Memory B cell (primary cell): ENCODE measurements around the gene SELPLG.
"Not testable (repeated sequence)": the region's sequence is repeated elsewhere in the genome, so short reads cannot be mapped to it uniquely, and the experiment has no call there.

Source experiments
- ATAC-seq: fragments of 150-1000 bp; cut with Tn5 transposase; 2 replicates; pipeline ENCODE4 v1.10.0; 2021; ENCODE audit warnings: low read depth, mild to moderate bottlenecking, moderate library complexity
- DNase-seq, 2 donors: peaks; one replicate each; pipeline ENCODE4 v3.0.0; 2022; ENCODE audit warnings: low spot score in 2 of 2
- H3K27ac Mint-ChIP-seq: one replicate; pipeline ENCODE4 v1.8.0; 2022; ENCODE audit warnings: mild to moderate bottlenecking, moderate library complexity, mixed read lengths
- H3K27me3 Mint-ChIP-seq: one replicate; pipeline ENCODE4 v1.8.0; 2022; ENCODE audit warnings: mixed read lengths
- H3K36me3 Mint-ChIP-seq: one replicate; pipeline ENCODE4 v1.8.0; 2022; ENCODE audit warnings: mild to moderate bottlenecking, mixed read lengths
- H3K4me1 Mint-ChIP-seq: one replicate; pipeline ENCODE4 v1.8.0; 2022; ENCODE audit warnings: mixed read lengths
- H3K4me3 Mint-ChIP-seq: one replicate; pipeline ENCODE4 v1.8.0; 2022; ENCODE audit warnings: mild to moderate bottlenecking, moderate library complexity, mixed read lengths
- H3K9me3 Mint-ChIP-seq: one replicate; pipeline ENCODE4 v1.8.0; 2022; ENCODE audit warnings: mixed read lengths

The SELPLG gene

DNA sequence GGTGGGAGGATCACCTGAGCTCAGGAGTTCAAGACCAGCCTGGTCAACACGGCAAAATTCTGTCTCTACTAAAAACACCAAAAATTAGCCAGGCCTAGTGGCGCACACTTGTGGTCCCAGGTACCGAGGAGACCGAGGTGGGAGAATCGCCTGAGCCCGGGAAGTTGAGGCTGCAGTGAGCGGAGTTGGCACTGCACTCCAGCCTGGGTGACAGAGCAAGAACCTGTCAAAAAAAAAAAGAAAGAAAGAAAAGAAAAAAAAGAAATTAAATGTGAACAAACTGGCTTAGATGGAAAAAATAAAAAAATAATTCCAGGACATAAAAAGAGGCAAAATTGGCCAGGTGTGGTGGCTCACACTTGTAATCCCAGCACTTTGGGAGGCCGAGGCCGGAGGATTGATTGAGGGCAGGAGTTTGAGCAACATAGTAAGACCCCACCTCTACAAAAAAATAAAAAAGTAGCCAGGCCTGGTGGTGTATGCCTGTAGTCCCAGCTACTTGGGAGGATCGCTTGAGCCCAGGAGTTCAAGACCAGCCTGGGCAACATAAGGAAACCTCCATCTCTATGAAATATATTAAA, 39.3 kb downstream of the SELPLG start:
- Mint-ChIP-seq H3K4me3 (no peak overlapping the region), H3K27ac (no peak overlapping the region), H3K27me3 (peaks cover 3% of the 10 kb centered on the region), H3K9me3 (no peaks in the 10 kb centered on the region), H3K36me3 (no peaks in the 10 kb centered on the region), H3K4me1 (peaks cover 5% of the 10 kb centered on the region)
- DNase-seq = no peak
- ATAC-seq = no peak

DNA sequence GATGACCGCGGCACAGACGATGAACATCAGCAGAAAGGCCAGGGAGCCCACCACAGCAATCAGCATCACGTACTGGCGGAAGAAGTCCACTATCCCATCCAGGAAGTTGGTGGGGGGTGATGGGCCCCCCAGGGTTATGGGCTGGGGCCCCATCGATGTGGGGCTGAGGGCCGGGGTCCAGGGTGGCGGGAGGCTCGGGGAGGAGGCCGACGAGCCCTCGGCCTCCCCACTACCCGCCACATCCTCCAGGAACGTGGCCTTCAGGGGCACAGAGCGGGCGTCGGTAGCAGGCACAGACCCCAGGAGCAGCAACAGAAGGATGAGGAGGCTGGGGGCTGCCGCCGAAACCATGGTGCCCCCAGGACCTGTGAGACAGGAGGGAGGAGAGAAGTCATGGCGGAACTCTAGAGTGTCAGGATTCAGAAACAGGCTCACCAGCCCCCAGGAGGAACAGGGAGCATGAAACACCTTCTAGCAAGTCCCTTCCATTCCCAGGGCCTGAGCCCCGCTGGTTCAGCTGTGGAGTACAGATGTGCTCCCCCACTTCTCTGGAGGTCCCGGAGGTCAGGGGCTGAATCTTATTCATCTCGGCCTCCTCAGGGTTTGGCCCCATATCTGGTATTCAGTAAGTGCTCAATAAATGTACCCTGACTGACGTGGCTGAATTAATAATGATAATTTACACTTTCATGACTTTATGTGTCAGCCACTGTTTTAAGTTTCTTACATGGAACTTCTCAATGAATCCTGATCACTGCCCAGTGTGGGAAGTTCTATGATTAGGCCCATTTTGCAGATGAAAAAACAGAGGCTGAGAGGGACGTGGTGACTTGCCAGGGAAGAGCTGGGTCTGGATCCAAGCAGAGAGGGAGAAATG, 41.4 kb downstream of the SELPLG start:
- no peak overlapping the region for H3K4me3 Mint-ChIP-seq
- no peaks in the 10 kb centered on the region for H3K36me3 Mint-ChIP-seq
- H3K9me3 Mint-ChIP-seq = no peaks in the 10 kb centered on the region
- no peak overlapping the region for H3K27ac Mint-ChIP-seq
- H3K4me1 Mint-ChIP-seq = peaks cover under 1% of the 10 kb centered on the region
- H3K27me3 Mint-ChIP-seq = peaks cover under 1% of the 10 kb centered on the region
- DNase-seq = no peak
- no peak for ATAC-seq

DNA sequence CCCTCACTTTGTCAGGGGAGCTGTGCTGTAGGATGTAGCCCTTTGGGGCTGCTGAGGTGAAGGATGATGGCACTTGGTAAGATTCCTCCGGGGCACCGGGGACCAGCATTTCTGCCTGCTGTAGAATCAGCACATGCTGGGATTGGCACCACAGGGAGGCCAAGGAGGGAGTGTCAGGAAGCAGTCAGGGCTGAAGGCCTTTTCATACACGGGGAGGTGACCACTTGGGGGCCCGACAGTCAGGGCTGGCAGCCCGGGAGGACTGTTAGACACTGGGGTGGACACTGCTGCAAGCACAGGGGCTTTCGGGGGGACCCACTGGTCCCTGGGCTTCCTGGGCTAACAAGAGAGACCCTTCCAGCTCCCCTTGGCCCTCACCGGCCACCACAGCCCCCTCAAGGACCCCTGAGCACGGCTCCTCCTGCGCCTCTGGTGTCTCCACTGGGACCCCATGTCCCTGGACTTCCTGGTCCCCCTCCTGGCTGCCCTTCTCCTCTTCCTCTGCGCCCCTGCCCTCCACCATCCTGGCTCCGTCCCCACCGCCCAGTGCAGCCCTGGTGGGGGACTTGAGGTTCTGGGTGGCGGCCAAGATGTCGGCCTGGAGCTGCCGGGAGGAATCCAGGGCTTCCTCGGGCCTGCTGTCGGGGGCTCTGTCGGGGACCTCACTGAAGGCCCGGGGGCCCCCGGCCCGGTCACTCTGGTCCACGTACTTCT, 42.3 kb downstream of the SELPLG start:
- H3K36me3 Mint-ChIP-seq = no peaks in the 10 kb centered on the region
- H3K27me3 Mint-ChIP-seq = no peaks in the 10 kb centered on the region
- H3K4me1 Mint-ChIP-seq = no peaks in the 10 kb centered on the region
- no peak overlapping the region for H3K27ac Mint-ChIP-seq
- no peaks in the 10 kb centered on the region for H3K9me3 Mint-ChIP-seq
- no peak for ATAC-seq
- H3K4me3 Mint-ChIP-seq = no peak overlapping the region
- DNase-seq = no peak

DNA sequence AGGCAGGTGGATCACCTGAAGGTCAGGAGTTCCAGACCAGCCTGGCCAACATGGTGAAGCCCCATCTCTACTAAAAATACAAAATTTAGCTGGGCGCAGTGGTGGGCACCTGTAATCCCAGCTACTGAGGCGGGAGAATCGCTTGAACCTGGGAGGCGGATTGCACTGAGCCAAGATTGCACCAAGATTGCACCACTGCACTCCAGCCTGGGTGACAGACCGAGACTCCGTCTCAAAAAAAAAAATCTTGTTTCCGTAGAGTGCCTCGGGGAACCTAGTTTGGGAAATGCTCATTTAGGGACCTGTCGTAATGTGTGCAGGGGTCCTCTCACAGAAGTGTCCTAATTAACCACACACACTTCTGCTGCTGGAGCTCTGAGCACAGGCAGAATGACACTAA, 43.2 kb downstream of the SELPLG start:
- ATAC-seq, H3K27me3 Mint-ChIP-seq, H3K9me3 Mint-ChIP-seq, H3K4me1 Mint-ChIP-seq, H3K4me3 Mint-ChIP-seq, H3K36me3 Mint-ChIP-seq, DNase-seq, H3K27ac Mint-ChIP-seq: not testable (repeated sequence)

DNA sequence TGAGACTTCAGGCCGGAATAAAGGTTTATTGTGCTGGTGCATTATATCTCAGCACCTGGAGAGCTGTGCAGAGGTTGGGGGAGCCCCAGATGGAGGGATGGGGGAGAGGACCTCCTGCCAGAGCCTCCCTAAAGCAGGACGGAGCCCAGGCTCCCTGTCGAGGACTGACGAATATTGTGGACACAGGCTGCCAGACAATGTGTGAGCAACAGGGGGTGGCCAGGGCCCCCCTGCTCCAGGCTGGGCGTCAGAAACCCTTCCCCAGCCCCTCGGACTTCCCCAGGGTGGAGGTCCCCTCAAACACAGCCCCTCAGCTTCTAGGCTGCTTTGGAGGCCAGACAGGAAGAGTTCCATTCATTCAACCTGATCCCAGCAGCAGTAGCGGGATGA, 43.9 kb downstream of the SELPLG start:
- no peaks in the 10 kb centered on the region for H3K4me1 Mint-ChIP-seq
- H3K36me3 Mint-ChIP-seq = no peaks in the 10 kb centered on the region
- DNase-seq (no peak), ATAC-seq (no peak)
- H3K27ac Mint-ChIP-seq = no peak overlapping the region
- H3K4me3 Mint-ChIP-seq = no peak overlapping the region
- H3K27me3 Mint-ChIP-seq = peaks cover under 1% of the 10 kb centered on the region
- no peaks in the 10 kb centered on the region for H3K9me3 Mint-ChIP-seq

DNA sequence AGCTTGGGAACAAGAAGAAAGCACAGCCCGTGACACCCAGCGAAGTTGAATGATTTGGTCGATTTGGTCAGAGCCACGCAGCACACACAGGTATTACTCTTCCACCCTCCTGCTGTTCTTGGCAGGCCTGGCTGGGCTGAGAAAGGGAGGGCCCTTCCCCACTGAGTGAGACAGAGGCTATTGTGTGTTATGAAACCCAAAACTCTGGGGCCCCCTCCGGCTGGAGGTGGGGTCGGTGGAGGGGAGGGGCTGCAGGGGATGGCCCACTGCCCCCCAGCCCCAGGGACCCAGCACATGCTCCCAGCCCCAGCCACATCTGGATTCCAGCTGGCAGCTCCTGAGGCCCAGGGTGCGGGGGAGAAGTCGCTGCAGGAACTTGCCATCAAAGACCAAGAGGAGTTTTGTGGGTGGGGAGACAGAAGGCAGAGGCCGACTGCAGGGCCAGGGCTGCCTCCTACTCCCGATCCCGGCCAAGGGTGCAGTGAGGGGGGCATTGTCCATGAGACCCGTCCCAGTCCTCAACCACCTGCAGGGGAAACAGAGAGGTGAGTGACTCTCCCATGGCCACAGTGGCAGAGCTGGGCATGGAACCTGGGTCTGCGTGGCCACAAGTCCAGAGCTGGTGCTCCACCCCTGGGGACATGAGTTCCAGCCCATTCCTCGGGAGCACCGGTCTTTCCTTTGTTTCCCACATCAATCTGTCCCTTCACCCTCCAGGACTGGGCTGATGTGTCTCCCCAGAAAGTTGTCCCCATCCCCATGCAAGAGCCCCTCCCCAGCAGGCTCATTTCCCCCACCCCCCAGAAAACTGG, 44.5 kb downstream of the SELPLG start:
- DNase-seq = no peak
- ATAC-seq = no peak

DNA sequence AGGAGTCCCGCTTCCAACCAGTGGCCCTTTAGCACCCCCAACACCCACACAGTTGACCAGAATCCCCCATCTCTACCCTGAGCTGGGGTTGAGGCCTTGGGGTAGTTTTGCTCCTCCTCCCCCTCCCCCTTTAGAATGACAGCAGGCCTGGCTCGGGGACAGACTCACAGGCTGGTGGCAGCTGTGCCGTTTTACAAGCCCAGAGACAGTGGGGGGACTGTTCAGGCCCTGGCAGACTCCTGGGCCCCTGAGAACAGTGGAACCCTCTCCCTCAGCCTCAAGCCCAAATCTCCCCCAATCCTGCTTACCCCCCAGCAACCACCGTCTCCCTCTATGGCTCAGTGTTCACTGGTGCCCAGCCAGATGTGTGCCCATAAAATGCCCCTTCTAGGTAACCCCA, 45.9 kb downstream of the SELPLG start:
- Mint-ChIP-seq H3K36me3 (no peaks in the 10 kb centered on the region), H3K27me3 (peaks cover 3% of the 10 kb centered on the region), H3K9me3 (no peaks in the 10 kb centered on the region), H3K27ac (no peak overlapping the region), H3K4me3 (no peak overlapping the region), H3K4me1 (no peaks in the 10 kb centered on the region)
- no peak for ATAC-seq
- no peak for DNase-seq

More for the DNA sequence above, 44.5 kb downstream of the SELPLG start:
- no peaks in the 10 kb centered on the region for H3K36me3 Mint-ChIP-seq
- H3K4me1 Mint-ChIP-seq = no peaks in the 10 kb centered on the region
- no peak overlapping the region for H3K27ac Mint-ChIP-seq
- peaks cover 3% of the 10 kb centered on the region for H3K27me3 Mint-ChIP-seq
- no peaks in the 10 kb centered on the region for H3K9me3 Mint-ChIP-seq
- no peak overlapping the region for H3K4me3 Mint-ChIP-seq

DNA sequence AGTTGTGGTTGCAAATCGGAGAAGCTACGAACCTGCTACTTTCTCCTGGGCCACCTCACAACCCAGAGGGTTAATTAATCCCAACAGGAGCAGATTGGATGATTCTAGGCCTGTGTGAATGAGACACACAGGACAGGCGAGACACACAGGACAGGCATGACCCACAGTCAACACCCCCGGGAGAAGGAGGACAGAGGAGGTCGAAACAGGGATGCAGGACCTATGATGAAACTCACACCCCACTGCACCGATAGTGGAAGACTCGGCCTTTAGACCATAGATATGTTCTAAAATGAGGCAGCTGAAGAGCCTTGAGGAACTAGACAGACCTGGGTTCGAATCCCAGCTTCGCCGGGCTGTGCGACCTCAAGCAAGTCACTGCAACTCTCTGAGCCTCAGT, 47.4 kb downstream of the SELPLG start:
- H3K36me3 Mint-ChIP-seq = no peaks in the 10 kb centered on the region
- DNase-seq (no peak), ATAC-seq (no peak)
- H3K27me3 Mint-ChIP-seq = peaks cover 3% of the 10 kb centered on the region
- H3K9me3 Mint-ChIP-seq = no peaks in the 10 kb centered on the region
- H3K4me3 Mint-ChIP-seq = no peak overlapping the region
- H3K27ac Mint-ChIP-seq = no peak overlapping the region
- H3K4me1 Mint-ChIP-seq = no peaks in the 10 kb centered on the region

DNA sequence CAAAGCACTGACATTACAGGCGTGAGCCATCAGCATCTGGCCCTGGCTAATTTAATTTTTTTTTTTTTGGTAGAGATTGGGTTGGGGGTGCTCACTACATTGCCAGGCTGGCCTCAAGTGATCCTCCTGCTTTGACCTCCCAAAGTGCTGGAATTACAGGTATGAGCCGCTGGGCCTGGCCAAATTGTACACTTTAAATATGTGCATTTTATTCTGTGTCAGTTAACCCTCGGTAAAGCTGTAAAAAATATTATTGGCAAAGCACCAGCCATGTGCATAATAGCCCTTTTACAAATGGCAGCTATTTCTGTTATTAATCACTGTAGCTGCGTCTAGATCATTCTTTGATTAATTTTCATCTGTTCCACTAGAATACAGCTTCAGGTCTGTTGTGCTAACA, 47.8 kb downstream of the SELPLG start:
- Mint-ChIP-seq H3K4me3 (no peak overlapping the region), H3K9me3 (no peaks in the 10 kb centered on the region), H3K27ac (no peak overlapping the region), H3K36me3 (no peaks in the 10 kb centered on the region), H3K27me3 (peaks cover 3% of the 10 kb centered on the region), H3K4me1 (no peaks in the 10 kb centered on the region)
- DNase-seq = no peak
- no peak for ATAC-seq

DNA sequence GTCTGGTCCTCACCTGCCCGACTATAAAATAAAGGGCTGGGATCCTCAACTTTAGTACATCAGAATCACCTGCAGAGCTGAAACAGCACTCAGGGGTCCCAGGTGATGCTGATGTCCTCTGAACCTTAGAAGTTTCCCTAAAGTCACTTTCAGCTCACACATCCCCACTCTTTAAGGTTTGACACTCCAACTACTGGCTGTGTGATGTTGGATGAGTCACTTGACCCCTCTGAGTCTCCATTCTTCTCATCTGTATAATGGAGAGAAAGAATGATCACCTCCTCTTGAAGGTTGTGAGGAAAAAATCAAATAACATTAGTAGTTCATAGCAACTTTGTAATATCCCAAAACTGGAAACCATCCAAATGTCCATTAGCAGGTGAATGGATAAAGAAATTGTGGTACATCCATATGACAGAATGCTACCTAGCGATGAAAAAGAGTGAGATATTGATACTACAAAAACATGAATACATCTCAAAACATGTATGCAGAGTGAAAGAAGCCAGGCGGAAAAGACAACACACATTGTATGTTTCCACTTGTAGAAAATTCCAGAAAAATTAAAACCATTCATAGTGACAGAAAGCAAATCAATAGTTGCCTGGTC, 49.1 kb downstream of the SELPLG start:
- H3K27me3 Mint-ChIP-seq = peaks cover 3% of the 10 kb centered on the region
- no peaks in the 10 kb centered on the region for H3K36me3 Mint-ChIP-seq
- no peak overlapping the region for H3K27ac Mint-ChIP-seq
- no peak for DNase-seq
- H3K4me3 Mint-ChIP-seq = no peak overlapping the region
- peaks cover 1% of the 10 kb centered on the region for H3K4me1 Mint-ChIP-seq
- H3K9me3 Mint-ChIP-seq = no peaks in the 10 kb centered on the region
- no peak for ATAC-seq

DNA sequence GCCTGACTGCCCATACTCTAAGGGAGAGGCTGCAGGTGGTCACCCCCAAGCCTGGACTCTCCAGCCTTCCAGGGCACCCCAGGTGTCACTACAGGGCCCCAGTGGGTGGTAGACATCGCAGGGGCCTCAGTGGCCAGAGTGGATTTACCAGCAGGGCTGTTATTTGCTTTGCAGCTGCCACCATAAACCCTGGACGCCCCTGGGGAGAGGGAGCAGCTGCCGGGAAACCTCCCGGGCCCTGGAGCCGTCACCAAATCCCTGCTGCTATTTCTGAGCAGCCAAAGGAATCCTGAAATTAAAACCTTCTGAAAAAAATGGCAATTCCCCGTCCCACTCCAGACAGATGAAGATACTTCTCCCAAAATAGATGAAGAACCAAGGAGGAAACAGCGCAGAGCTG, 49.7 kb downstream of the SELPLG start:
- DNase-seq = no peak
- Mint-ChIP-seq H3K4me3 (no peak overlapping the region), H3K36me3 (no peaks in the 10 kb centered on the region), H3K27me3 (peaks cover 3% of the 10 kb centered on the region), H3K4me1 (peaks cover 5% of the 10 kb centered on the region), H3K27ac (no peak overlapping the region), H3K9me3 (peaks cover 1% of the 10 kb centered on the region)
- no peak for ATAC-seq

DNA sequence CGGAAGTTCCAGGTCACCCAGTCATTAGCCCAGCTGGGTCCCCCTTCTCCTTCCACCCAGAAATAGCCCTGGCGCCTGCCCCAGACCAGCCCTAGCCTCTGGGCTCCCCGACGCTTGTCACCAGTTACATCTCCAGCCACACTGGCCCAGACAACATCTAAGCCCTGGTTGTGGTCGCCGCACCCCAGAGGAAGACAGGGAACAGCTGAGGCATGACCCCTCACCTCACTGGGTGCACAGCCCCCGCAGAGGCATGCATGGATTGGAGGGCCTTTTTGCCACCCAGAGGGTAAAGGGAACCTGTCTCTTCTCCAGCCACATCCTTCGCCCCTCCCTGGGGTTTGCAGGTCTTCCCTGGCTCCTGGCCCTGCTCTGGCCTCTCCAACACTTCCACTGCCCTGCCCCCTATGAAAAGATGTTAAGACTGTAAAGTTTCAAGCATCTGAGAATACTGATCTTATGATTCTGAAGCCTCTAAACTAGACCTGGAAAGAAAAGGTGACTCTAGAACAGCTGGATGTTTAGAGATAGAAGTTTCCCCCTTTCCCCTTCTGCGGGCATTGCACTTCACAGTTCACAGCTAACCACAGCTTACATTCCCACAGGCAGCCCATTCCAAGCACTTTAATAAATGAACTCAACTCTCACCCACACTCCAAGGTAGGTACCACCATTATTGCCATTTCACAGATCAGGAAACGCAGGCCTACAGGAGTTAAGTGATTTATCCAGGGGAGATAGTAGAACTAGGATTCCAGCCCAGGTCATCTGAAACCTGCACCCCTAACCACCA, 50.5 kb downstream of the SELPLG start:
- Mint-ChIP-seq H3K4me1 (peaks cover 13% of the 10 kb centered on the region), H3K27ac (no peak overlapping the region), H3K9me3 (peaks cover 9% of the 10 kb centered on the region), H3K36me3 (peaks cover 2% of the 10 kb centered on the region), H3K27me3 (peaks cover 3% of the 10 kb centered on the region), H3K4me3 (no peak overlapping the region)
- ATAC-seq (no peak), DNase-seq (no peak)

DNA sequence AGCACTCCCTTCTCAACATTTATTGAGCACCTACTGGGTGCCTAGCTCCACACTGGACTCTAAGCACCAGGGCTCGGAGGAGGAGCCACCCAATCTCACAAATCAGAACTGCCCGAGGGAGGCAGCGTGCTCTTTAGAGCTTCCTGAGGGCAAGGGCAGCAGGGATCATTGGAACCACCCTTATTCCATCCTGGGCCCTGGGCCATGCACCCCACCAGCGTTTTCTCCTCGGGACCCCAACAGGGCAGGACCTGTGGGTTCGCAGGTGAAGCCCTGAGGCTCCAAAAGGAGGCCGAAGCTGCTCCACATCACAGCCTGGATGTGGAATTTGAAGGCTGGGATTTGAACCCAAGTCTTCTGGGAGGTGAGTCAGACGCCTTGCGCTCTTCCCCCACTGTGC, 51.2 kb downstream of the SELPLG start:
- Mint-ChIP-seq H3K36me3 (peaks cover 2% of the 10 kb centered on the region), H3K9me3 (peaks cover 9% of the 10 kb centered on the region), H3K27me3 (peaks cover 3% of the 10 kb centered on the region), H3K4me1 (peaks cover 14% of the 10 kb centered on the region), H3K4me3 (no peak overlapping the region), H3K27ac (no peak overlapping the region)
- DNase-seq (no peak), ATAC-seq (no peak)
